T47D (cell line): ENCODE data around the gene CLIC3.

Source experiments
- DNase-seq, 2 experiments: peaks; one replicate each; pipeline versions ENCODE4 v3.0.0 to v3.0.0-alpha.2; 2011 to 2012; ENCODE audit warnings: low read depth in 1 of 2, low spot score in 1 of 2
- JUND ChIP-seq: IDR thresholded peaks from 2 replicates; pipeline ENCODE4 v1.6.1; 2012; ENCODE audit warnings: low read depth
- in situ Hi-C: cut with HindIII; loops from 2 replicates; pipeline ENCODE4 v1.10.0; 2016; ENCODE audit warnings: low sequenced_read_pairs, low pct_unique_long_range_greater_than_20kb

The CLIC3 gene

GRCh38 chr9:136964171-136964689, 32.1 kb downstream of the CLIC3 start:
- DNase-seq: no peak
- TF ChIP-seq JUND: no peak
- in situ Hi-C loops: no loop called here

- TF ChIP-seq JUND: no peak
- in situ Hi-C loops: no loop called here
- DNase-seq: no peak
Measured at GRCh38 chr9:136963751-136964150, 32.6 kb downstream of the CLIC3 start.

- TF ChIP-seq JUND: no peak
- in situ Hi-C loops: no loop called here
- DNase-seq: no peak
Measured at GRCh38 chr9:136963341-136963740, 33.0 kb downstream of the CLIC3 start.

- no peak for DNase-seq
- in situ Hi-C loops: no loop called here
- no peak for TF ChIP-seq JUND
Measured at GRCh38 chr9:136962701-136963248, 33.6 kb downstream of the CLIC3 start.

DNA sequence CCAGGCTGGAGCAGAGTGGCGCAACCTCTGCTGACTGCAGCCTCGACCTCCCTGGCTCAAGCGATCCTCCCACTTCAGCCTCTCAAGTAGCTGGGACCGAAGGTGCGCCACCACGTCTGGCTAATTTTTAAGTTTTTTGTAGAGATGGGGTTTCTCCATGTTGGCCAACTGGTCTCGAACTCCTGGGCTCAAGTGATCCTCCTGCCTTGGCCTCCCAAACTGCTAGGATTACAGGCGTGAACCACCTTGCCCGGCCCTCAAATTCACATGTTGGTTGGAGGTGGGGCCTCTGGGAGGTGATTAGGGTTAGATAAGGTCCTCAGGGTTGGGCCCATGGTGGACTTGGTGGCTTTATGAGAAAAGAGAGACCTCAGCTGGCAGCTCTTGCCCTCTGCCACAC, 34.2 kb downstream of the CLIC3 start:
- in situ Hi-C loops: no loop called here
- DNase-seq: no peak
- no peak for TF ChIP-seq JUND

GRCh38 chr9:136961279-136962065, 34.9 kb downstream of the CLIC3 start:
- DNase-seq: no peak
- in situ Hi-C loops: no loop called here
- TF ChIP-seq JUND: no peak

DNA sequence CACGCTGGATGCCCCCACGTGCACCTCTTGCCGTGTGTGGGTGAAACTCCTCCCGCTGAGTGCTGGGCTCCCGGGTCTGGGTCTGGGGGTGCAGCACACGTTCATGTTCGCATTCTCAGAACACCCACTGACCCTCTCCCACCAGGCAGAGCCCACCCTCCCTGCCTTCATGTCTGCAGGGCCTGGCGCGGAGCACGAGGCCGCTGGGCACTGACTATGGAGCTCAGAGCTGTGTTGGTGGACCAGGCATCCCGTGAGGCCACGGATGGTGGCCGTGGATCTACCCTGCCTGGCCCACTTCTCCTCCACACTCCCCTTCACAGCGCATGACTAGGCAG, 35.5 kb downstream of the CLIC3 start:
- no peak for TF ChIP-seq JUND
- in situ Hi-C loops: no loop called here

GRCh38 chr9:136960212-136960937, 36.0 kb downstream of the CLIC3 start:
- in situ Hi-C loops: no loop called here
- TF ChIP-seq JUND: no peak
- no peak for DNase-seq

More for the DNA sequence above, 35.5 kb downstream of the CLIC3 start:
- DNase-seq: no peak

DNA sequence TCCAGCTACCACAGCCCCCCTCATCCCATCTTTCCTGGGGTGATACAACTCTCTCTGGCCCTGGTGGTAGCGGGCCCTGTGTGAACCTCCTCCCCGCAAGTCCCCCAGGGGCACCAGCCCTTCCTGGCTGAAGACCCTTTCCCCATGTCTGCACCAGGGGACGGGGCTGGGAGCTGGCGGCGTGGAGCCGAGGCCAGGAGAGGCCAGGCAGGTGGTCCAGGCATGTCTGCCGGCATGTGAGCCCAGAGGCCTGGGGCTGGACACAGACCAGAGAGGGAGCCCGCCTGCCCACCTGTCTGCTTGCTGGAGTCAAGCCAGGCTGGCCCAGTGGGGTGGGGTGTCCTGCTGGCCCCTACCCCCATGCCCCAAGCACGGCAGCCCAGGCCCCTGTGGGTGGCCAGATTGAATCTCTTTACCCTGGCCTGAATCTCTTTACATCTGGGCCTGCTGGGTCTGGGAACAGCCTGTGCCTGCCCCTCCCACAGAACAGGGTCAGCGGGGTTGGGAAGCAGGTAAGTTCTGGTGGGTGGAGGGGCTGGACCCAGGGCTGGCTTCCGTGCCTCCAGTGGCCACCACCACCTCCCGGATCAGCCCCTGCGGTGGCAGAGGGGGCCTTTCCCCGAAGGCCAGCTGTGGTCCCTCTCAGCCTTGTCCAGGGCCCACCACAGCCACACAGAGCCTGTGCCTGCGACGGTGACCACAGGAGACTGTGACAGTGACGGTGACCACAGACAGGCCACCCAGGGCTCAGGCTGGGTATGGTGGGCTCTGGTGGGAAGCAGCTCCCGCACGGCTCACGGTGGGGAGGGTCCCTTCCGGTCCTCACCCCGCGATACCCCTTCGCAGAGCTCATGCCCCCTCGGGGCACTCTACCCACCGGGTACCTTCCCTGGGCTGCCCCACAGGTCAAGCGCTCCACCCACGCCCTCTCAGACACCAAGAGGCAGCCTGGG, 37.2 kb downstream of the CLIC3 start:
- in situ Hi-C loops: no loop called here
- TF ChIP-seq JUND: no peak
- DNase-seq: no peak

- no peak for TF ChIP-seq JUND
- in situ Hi-C loops: no loop called here
- DNase-seq: no peak
Measured at GRCh38 chr9:136958473-136958872, 37.9 kb downstream of the CLIC3 start.

- DNase-seq: no peak
- no peak for TF ChIP-seq JUND
- in situ Hi-C loops: no loop called here
Measured at GRCh38 chr9:136957901-136958300, 38.5 kb downstream of the CLIC3 start.

GRCh38 chr9:136957461-136957860, 38.9 kb downstream of the CLIC3 start:
- in situ Hi-C loops: no loop called here
- no peak for TF ChIP-seq JUND
- DNase-seq: no peak
